Fibroblast of skin of right quadriceps (primary cell): ENCODE data around the gene CSF2RB.

Experiments
- DNase-seq: peaks from one replicate; pipeline ENCODE4 v3.0.0-alpha.2; 2013

The CSF2RB gene

GRCh38 chr22:36922711-36923110, 9.3 kb downstream of the CSF2RB start:
- DNase-seq, result no peak

DNA sequence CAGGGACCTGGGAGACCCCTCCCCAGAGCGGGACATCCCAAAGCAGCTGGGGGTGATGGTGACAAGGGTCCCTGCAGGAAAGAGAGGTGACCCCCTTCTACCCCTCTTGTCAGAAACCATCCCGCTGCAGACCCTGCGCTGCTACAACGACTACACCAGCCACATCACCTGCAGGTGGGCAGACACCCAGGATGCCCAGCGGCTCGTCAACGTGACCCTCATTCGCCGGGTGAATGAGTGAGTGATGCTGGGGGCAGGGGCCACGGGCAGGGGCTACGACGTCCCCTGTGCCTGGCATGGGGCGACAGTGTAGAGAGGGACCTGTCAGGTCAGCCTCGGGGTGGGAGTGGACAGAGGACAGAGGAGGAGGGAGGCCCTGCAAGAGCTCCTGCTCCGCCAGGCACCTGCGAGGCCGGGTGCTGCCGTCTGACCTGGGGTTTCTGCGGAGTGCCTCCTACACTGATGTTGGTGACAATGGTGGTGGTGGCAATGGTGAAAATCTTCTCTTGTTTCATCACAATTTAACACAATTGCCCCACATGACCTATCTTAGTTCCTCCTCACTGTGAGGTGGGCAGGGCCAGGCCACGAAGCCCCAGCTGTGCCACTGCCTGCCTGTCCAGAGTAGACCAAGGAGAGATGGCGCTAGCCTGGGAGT, 9.8 kb downstream of the CSF2RB start:
- DNase-seq, result no peak

DNA sequence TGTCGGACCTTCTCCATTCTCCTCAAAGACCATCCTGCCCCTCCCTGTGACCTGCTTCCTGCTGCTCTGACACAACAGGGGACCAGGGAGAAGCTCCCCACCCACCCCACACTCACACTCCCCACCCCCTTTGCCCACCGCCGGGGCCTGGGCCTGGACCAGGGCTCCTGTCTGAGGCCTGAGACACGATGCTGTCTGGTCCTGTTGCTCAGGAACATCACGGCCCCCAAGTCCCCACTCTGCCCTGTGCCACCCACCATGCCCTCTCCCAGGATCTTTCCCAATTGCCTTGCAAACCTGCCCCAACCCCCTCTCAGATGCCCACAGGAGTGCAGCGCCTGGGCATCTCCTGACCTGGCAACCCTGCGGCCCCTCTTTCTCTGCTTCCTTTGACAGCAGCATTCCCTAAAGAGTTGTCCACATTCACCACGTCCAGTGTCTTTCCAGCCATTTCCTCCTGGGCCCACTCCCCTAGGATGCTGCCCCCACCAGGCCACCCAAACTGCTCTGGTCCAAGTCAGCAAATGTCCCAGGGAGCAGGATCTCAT, 10.8 kb downstream of the CSF2RB start:
- no peak for DNase-seq

DNA sequence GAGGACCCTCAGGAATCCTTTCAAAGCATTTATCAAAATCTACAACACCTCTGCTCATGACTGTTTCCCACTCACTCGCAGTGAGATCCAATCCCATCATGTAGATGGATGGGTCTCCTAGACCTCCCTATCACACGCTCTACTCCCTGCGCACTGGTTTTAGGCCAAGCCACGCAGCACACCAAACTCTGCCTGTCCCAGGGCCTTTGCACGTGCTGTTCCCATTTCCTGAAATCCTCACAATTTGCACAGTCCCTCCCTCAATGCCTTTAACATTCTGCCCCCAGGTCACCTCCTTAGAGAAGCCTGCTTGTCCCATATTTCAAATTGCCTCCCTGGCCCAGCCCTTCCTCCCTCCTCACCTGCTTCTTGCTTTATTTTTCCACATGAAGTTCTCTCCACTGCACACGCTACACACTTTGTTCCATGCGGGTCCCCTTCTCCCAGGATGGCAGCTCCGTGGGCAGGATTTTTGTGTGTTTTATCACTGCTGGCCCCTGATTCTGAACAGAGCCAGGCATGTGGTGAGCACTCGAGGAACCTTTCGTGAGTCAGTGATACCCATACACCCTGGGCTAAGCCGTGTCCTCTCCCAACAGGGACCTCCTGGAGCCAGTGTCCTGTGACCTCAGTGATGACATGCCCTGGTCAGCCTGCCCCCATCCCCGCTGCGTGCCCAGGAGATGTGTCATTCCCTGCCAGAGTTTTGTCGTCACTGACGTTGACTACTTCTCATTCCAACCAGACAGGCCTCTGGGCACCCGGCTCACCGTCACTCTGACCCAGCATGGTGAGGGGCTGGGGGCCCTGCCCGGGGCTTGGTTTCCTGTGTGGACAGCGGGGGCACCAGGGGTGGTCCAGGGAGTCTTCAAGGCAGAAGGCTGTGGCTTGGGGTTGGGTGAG, 12.2 kb downstream of the CSF2RB start:
- no peak for DNase-seq

DNA sequence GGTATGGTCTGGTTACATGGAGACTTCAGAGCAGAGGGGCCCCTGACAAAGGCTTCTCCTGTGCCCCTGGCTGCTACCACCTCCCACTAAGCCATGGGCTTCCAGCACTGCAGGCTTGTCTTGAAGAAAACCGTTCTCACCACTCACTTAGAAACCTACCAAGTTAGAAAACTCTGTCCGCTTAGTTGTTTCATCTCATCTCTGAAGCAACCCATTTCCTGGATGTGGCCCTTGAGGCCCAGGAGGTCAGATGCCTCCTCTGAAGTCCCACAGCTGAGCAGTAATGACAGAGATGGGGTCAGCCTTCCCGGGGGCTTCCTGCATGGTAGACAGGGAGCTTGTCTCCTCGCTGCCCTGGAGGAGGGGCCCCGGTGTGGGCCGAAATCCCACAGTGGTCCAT, 12.9 kb downstream of the CSF2RB start:
- no peak for DNase-seq

DNA sequence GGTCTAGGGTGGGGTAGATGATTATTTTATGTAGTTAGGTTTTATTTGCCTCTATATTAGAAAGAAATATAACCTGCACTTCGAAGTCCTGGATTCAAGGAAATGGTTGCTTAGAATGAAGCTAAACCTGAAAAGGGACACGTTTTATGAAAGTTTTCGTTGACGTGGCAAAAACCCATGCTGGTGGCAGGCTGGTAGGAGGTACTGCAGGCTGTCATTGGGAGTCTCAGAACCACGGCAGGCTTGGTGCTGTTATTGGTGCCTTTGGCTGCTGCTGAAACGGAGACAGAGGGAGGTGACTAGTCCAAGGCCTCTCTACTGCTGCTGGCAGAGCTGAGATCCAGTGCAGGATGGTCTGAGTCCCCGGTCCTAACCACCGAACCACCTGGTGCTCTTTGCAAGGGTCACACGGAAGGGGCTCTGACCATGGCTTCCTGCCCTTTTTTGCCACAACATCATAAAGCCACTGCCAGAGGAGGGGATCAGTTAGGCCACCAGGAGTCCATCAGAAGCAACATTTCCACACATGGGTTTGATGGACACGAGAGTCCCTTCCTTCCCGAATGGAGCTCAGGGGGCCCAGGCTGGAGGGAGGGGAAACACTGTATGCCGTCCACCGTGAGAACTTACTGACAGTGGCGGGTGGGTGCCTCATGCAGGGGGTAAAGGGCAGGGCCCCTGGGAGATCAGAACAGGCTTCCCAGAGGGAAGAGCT, 13.4 kb downstream of the CSF2RB start:
- no peak for DNase-seq

DNA sequence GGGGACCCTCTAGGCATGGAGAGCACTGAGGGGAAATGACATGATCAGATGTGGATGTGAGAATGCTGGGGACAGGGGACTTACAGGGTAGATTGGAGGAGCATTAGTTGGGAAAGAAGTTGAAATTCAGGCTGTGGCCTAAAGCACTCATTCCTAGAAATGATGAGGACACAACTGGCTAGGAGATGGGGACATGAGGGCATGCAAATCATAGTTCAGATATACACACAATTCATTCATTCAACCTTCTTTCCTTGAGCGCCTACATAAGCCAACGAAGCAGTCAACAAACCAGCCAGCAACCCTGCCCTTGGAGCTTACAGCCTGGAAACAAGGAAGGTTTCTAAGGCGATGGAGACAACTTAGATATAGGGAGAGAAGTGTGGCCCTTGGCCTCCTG, 14.2 kb downstream of the CSF2RB start:
- DNase-seq, result no peak

- no peak for DNase-seq
Measured at GRCh38 chr22:36928196-36928595, 14.8 kb downstream of the CSF2RB start.

GRCh38 chr22:36928786-36929535, 15.5 kb downstream of the CSF2RB start:
- DNase-seq, result no peak

GRCh38 chr22:36929621-36930020, 16.2 kb downstream of the CSF2RB start:
- no peak for DNase-seq

DNA sequence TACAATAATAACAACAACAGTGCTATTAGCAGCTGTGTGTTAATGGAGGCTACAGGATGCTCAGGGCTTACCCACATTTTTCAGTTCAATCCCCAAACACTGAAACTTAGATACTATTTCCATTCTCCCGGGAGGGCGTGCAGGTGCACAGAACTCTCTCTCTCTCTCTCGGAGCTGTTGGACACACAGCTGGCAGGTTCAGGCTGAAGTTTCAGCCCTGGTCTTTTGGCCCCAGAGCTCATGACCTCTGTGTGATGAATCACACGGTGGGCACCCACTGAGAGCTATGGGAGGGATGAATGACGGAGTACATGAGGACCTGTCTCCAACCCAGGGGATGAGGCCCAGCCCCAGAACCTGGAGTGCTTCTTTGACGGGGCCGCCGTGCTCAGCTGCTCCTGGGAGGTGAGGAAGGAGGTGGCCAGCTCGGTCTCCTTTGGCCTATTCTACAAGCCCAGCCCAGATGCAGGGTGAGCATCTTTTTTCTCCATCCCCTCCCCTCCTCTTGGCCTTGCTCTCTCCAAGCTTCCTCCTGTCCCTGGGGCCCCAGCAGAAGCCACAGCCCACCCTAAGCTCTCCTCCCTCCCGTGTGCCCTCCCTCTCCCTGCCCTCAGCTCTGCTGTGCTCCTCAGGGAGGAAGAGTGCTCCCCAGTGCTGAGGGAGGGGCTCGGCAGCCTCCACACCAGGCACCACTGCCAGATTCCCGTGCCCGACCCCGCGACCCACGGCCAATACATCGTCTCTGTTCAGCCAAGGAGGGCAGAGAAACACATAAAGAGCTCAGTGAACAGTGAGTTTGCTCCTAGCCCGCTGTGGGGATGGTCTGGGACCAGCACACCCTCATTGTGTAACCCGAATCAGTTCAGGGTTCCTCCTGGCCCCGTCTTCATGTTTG, 16.9 kb downstream of the CSF2RB start:
- no peak for DNase-seq

- no peak for DNase-seq
Measured at GRCh38 chr22:36931446-36931845, 18.0 kb downstream of the CSF2RB start.

DNA sequence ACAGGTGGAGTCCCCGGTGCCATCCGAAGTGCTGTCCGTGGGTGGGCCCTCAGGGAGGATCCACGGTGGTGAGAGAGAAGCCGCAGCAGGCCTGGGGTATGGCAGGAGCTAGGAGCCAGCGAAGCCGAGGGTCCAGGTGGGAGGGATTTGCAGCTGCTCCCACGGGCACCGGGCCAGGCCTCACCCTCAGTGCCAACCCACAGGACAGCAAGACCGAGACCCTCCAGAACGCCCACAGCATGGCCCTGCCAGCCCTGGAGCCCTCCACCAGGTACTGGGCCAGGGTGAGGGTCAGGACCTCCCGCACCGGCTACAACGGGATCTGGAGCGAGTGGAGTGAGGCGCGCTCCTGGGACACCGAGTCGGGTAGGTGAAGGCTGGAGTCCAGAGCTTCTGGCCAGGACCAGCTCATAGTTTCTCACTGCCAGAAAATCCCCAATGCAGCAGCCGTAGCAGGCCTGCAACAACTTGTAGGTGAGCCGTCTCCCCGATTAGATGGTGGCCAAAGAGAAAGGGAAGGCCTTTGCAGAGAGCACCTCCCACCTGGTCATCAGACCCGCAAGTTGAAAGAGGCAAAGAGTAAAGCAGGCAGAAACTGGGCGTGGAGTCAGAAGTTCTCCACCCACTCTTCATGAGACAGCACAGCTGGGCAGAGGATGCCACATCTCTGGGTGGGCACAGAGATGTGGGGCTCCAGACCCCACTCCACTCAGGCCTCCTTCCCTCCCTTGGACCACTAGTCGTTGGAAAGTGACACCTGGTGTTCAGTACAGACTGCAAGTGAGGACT, 20.4 kb downstream of the CSF2RB start:
- DNase-seq, result no peak

DNA sequence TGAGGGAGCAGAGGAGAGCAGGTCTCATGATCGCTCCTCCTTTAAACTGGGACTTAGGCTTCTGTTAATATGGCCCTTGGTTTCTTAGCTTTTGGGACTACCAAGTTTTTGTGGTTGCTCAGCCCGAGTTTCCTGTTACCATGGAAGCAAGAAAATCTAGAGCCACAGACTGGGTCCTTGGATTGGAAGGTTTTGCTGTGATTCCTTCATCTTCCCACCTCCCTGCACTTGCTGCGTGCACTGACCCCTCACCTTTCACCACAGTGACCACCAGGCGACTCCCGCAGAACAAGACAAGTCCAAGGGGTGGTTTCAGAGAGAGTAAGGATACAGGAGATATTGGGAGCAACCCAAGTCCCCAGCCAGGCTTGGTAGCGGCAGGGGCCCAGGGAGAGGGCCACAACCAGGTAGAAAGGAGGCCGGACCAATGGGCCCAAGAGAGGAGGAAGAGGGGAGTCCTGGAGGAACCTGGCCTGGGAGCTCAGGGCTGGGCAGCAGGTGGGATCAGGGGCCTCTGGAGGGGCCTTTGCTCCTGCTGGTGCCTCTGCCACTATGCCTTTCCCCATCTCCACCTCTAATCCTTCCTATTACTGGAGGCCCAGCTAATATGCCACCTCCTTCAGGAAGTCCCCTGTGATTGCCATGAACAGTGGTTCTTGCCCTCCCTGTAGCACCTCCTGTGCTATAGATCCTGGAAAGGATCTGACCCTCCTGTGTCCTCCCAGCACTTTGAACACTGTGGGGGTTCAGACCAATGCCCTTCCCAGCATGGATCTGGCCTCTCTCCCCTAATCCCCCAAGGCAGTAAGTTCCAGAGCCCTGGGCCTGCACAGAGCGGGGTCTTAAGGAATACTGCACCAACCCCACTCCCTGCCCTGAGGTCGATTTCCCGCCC, 21.2 kb downstream of the CSF2RB start:
- no peak for DNase-seq

- DNase-seq, result no peak
Measured at GRCh38 chr22:36935313-36935610, 21.8 kb downstream of the CSF2RB start.

GRCh38 chr22:36935694-36936093, 22.3 kb downstream of the CSF2RB start:
- no peak for DNase-seq

- DNase-seq, result no peak
Measured at GRCh38 chr22:36936362-36937116, 23.1 kb downstream of the CSF2RB start.

GRCh38 chr22:36937319-36938027, 24.0 kb downstream of the CSF2RB start:
- DNase-seq, result no peak
